GM21737 (cell line): ENCODE results near the gene TOE1.
"Not testable (repeated sequence)": the region's sequence is repeated elsewhere in the genome, so short reads cannot be mapped to it uniquely, and the experiment has no call there.

Experiments used
- ATAC-seq: cut with Tn5 transposase; IDR thresholded peaks from one replicate; pipeline ENCODE4 v1.9.1; 2021; ENCODE audit warnings: mild to moderate bottlenecking, moderate library complexity; ENCODE audit not compliant: unreplicated experiment

Gene TOE1

DNA sequence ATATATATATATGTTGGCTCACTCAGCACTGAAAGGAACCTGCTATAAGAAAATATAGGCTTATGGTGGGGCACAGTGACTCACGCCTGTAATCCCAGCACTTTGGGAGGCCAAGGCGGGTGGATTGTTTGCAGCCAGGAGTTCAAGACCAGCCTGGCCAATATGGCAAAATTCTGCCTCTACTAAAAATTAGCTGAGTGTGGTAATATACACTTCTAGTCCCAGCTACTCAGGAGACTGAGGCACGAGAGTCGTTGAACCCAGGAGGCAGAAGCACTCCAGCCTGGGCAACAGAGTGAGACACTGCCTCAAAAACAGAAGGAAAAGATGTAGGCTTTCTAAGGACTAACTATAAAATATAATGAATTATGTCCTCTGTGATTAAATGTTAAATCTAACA lies 14.9 kb downstream of the TOE1 start:
- no peak for ATAC-seq

DNA sequence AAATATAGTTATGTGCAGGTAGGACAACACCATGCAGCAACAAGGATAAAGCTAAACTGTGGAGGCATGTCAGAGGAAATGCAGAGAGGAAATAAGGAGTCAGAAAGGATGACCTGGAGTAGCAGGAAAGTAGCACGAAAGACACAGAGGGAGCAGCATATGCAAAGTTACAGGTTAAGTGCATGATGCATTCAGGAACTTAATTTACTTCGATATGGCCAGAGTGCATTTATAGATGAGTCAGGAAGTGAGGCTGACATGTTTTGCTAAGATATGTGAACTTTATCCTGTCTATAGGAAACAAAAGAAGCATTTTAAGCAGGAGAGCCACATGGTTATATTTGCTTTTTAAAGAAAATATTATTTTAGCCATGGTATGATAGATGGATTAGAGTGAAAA lies 15.7 kb downstream of the TOE1 start:
- ATAC-seq = no peak

DNA sequence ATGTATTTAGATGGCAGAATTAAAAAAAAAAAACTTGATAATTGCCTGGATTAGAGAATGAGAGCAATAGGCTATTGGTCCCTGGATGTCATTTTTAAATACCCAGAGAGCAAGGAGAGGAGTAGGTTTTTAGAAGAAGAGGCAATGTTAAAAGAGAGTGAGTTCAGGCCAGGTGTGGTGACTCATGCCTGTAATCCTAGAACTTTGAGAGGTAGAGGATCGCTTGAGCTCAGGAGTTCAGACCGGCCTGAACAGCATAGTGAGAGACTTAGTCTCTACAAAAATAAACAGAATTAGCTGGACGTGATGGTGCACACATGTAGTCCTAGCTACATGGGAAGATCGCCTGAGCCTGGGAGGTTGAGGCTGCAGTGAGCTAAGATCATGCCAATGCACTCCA lies 16.2 kb downstream of the TOE1 start:
- ATAC-seq = no peak

DNA sequence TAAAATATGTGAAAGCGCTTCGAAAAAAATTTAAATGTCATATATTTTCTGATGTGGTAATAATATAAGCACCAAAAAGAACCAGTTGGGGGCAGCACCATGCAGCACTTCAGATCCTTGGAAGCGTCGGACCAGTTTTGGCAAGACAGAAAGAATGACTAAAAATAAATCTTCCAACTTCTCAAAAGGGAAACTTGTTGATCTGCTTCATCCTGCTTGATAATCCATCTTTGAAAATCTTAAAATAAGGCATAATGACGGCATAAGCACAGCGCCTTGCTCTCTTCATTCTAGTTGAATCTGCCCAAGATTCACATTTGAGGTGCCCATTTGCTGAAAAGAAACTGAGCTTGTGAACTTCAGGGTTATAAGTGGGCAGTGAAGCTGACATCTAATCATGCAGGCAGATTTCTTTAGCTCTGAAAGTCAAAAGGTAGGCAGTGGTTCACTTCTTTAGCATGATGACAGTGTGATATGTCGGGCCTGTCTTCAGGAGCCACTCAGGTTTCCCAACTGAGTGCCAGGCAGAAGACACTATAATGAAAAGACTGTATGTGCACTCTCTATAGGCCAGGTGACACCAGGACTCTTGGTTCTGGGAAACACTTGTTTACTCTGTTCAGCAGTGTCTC lies 20.0 kb downstream of the TOE1 start:
- ATAC-seq = no peak

DNA sequence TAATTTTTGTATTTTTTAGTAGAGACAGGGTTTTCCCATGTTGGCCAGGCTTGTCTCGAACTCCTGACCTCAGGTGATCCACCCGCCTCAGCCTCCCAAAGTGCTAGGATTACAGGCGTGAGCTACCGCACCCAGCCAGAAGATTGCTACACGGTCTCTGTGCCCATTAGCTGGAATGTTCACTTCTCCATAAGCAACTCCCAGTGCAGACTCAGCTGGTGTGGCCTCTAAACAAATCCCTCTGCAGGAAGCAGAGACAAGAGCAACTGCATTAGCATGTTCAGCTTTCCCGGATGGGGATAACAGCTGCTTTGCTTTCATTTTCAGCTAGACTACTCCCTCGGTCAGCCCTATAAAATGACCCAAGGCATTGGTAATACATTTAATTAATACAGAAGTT lies 21.0 kb downstream of the TOE1 start:
- ATAC-seq = not testable (repeated sequence)

DNA sequence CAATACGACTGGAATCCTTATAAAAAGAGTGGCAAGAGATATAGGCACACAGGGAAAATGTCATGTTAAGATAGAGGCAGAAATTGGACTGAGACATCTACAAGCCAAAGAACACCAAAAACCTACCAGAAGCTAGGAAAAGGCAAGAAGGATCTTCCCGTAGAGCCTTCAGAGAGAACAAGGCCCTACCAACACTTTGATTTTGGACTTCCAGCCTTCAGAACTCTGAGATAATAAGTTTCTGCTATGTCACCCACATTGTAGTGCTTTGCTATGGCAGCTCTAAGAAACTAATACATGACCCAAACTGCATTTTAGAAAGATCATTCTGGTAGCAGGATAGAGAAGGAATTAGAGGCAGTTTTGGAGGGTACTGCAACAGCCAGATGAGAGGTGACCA lies 24.3 kb downstream of the TOE1 start:
- ATAC-seq = no peak

DNA sequence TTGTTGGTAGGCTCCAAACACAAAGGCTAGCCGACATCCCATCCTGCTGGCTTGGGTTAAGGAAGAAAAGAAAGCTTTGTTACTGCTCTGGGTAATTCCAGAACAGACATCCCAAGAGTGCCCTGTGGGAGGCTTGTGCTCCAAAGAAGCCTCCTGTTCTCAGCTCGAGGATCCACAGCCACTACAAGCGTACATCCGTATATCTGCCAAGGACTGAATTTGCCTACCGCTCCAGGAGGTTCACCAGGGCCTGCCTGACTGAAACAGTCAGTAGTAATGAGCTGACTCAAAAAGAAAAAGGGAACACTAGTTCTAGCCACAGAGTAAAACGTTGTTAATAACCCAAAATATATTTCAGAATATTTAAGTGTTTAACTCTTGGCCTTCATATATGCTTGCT lies 25.1 kb downstream of the TOE1 start:
- no peak for ATAC-seq

DNA sequence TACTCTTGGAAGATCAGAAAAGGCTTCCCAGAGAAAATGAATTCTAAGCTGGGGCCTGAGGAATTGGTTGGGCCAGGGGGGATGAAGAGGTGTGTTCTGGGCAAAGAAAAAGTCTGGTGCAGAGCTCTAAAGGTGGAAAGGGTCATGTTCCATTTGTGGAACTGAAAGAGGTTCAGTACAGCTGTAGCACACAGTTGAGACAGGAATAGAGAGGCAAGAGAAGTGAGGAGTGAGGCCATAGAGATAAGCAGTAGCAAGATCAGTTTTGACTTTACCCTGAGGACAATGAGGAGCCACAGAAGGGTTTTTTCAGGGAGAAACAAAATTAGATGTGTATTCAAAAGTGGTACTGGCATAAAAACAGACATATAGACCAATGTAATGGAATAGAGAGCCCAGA lies 30.6 kb downstream of the TOE1 start:
- peak; percentile 60 for ATAC-seq

DNA sequence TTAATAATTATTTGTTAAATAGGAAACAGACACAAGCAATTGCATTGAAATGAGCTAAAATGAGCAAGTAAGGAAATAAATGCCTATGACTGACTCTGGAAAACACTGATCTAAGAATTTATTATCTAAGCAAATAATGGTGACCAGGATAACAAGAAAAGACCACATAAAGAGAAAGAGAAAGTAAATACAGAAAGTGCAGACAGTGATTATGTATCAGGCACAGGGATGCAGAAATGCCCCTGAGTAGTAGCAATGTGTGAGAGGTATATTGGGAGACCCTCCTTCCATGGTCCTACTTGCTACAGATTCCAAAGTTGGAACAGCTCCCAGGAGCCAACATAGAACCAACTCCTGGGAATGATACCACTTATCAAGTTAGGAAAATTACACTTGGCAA lies 33.6 kb downstream of the TOE1 start:
- ATAC-seq = no peak

DNA sequence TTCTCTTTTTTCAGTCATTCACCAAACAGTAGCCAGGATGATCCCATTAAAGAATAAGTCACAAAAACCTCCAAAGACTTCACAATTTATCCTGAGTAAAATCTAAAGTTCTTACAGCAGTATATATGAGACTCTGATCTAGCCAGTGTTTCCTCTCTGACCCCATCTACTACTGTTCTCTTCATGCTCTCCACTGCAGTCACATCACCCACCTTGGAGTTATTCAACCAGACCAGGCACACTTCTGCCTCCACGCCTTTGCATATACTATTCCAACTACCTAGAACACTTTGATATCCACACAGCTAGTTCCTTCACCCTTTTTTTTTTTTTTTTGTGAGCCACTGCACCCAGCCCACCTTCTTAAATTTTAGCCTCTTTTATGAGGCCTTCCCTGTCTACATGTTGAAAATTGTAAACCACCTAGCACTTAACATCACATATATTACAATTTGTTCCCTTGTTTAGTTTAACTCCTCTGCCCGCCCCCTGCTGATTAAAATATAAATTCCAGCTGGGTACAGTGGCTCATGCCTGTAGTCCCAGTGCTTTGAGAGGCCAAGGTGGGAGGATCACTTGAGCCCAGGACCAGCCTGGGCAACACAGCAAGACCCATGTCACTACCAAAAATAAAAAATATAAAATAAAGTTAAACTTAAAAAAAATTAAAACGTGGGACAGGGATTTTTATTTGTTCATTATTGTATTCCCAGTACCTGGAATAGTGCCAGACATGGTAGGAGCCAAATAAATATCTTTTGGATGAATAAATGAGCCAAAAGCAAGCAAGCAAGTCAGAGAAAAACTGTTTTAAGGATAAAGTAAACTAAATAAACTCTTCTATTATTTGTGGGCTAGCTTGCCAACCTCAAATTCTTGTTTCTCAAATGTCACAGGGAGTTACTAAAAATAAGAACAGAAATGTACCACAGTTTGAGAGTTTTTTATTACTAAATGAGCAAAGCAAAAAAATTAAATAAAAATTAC lies 35.4 kb downstream of the TOE1 start:
- no peak for ATAC-seq

DNA sequence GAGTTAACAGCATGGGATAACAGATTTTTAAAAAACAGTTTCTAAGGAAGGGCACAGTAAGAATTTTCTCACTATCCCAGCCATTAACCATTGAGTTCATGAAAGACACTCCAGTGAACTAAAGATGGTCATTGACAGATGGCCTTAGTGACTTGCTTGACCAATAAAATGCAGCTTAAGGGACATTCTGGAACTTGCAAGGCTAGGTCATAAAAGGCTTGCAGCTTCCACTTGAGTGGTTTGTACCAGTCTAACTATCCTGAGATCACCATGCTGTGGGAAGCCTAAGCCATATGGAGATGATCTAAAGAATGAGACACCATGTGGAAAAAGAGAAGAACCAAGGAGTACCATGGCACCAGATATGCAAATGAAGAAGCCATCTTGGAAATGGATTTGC lies 38.2 kb downstream of the TOE1 start:
- ATAC-seq = no peak

DNA sequence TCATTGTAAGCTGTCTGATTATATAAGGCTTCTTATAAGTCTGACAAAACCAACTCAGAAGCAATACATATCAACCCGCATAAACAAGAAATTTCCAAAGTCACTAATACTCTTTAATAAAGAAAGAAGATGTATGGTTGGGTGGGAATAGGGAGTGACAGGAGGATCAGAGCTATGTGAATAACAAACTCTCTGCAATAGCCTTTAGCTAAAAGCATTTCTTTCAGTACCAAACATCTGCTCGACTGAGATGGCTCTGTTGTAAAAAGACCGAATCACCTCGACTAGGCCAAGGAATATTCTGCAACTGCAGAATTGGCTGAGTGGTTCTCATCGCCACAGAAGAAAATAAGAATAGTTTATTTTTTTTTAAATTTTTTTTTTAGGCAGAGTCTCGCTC lies 39.6 kb downstream of the TOE1 start:
- ATAC-seq = no peak

DNA sequence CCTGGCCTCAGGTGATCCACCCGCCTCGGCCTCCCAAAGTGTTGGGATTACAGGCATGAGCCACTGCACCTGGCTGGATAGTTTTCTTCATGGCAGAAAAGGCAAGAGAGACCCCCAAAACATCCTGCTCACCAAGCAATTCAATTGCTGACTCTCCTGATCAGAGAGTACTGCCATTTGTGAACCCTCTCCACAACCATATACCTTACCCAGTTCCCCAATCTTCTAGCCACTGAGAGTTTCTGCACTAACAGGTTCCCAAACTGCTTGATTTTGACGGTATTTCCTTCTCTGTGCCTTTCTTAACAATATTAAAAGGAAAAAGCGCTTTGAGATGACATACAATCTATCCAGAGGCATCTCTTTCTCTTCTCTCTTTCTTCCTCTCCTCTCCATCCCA lies 40.2 kb downstream of the TOE1 start:
- no peak for ATAC-seq

DNA sequence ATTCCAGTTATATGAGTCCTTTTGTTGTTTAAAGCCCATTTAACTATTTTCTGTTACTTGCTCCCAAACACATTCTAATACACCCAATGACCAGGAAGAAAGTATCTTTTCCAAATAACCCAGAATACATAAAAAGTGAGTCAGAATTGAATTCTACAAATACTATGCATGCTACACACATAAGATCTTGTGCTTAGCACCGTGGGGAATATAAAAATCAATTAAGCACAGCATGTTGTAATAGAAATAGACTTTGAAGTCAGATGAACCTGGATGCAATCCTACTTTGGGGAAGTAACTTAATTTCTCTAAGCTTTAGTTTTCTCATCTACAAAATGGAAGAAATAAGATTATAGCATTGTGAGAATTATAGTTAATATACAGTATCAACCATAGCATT lies 40.8 kb downstream of the TOE1 start:
- ATAC-seq = no peak

DNA sequence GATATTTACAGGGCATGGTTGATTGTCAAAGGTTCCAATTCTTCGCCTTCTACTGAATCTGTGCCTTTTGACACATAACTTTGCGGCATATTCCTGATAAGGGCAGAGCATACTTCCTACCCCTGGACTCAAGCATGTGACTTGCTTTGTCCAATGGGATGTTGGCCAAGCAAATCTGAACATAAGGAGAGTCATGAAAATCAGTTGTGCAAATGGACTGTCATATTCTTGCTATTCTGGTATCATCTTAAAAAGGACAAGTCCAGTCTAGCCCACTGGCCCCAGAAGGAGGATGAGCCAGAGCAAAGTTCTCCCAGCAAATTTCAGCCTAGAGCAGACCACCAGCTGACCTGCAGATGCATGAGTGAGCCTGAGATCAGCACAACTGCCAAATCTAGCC lies 41.3 kb downstream of the TOE1 start:
- ATAC-seq = no peak

DNA sequence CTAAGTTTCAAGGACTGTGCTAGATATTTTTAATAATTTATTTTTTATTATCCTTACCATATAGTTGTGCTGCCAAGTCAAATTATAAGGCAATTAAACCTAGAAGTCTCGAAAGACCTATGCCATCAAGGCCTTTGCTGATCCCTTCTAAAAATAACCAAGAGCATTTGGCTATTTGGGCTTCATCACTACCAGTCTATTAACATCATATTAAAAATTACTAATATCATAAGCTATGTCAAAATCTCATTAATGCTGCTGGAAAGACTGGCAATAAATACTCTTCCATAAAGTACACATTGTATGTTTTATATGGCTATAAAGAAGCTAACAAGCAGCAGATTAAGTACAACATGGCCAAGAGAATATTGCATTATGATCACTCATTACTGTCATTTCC lies 43.2 kb downstream of the TOE1 start:
- ATAC-seq = no peak

DNA sequence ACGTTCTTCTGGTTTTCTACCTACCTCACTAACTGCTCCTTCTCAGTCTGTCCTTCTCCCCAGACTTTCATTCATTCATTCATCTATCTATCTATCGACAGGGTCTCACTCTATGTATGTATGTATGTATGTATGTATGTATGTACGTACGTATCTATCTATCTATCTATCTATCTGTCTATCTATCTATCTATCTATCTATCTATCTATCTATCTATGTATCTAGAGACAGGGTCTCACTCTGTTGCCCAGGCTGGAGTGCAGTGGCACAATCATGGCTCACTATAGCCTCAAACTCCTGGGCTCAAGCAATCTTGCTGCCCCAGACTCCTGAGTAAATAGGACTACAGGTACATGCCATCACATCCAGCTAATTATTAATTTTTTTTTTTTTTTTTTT lies 44.2 kb downstream of the TOE1 start:
- ATAC-seq = not testable (repeated sequence)

DNA sequence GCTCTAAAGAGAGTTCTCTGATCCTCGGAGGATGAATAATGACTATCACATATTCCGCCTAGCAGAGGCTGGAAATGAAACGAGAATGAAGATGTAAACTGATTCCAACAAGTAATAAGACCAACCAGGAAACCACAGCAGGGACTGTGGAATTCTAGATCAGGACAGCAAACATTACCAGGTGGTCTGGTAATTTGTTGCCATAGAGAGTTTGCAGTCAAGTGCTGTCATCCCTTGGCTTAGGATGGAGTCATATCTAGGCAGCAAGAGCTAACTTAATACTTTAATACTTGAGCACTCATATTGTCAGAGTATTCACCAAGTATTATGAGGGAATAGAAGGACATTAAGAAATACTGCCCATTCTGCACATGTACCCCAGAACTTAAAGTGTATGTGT lies 45.3 kb downstream of the TOE1 start:
- no peak for ATAC-seq

DNA sequence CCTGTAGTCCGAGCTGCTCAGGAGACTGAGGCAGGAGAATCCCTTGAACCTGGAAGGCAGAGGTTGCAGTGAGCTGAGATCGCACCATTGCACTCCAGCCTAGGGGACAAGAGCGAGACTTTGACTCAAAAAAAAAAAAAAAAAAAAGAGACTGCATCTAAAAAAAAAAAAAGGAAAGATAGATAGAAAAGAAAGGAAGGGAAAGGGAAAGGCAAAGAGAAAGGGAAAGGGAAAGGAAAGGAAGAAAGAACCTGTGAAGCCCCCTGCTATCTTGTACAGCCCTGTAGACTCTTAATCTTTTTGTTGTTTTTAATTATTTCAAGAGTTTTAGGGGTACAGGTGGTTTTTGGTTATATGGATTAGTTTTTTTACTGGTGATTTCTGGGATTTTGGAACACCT lies 46.2 kb downstream of the TOE1 start:
- ATAC-seq = no peak
